ENCODE data around the gene FPGS.
"Not testable (repeated sequence)": the region's sequence is repeated elsewhere in the genome, so short reads cannot be mapped to it uniquely, and the experiment has no call there.

The FPGS gene

DNA sequence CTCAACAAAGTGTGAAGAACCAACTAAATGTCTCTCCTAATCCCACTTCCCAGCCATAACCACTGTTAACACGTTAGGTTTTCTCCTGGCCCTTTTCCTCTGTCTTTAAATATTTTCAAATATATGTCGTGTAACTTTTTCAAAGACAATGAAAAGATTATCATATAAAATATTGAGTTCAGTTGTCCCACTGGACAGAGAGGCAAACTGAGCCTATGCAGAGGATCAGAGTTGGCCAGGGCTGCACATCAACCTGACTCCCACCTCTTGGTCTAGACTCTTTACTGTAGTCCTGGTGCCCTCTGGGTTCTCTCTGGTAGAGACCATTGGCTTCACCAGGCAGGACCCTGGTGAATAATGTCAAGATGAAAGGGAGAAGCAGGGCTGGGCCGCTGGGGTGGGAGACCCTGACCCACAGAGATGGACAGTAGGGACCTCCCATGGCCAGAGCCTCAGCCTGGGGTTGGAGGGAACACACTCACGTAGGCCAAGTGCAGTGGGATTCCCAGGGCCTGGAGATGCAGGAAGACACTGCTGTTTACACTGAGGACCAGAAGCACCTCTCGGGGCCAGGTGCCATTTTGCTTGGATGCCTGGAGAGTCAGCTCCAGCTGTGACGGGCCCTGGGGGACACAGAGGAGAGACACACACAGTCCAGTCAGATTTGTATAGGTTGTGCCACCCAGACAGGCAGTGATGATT is 26.7 kb downstream of the FPGS start:
- TF ChIP-seq, protein P1, sequence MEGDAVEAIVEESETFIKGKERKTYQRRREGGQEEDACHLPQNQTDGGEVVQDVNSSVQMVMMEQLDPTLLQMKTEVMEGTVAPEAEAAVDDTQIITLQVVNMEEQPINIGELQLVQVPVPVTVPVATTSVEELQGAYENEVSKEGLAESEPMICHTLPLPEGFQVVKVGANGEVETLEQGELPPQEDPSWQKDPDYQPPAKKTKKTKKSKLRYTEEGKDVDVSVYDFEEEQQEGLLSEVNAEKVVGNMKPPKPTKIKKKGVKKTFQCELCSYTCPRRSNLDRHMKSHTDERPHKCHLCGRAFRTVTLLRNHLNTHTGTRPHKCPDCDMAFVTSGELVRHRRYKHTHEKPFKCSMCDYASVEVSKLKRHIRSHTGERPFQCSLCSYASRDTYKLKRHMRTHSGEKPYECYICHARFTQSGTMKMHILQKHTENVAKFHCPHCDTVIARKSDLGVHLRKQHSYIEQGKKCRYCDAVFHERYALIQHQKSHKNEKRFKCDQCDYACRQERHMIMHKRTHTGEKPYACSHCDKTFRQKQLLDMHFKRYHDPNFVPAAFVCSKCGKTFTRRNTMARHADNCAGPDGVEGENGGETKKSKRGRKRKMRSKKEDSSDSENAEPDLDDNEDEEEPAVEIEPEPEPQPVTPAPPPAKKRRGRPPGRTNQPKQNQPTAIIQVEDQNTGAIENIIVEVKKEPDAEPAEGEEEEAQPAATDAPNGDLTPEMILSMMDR (IDR thresholded peaks at IDR 0.05; ENCODE audit: extremely low read depth, insufficient read depth, missing control alignments) = no peak
- in situ Hi-C loops (cut with MboI; ENCODE audit: low pct_unique_long_range_greater_than_20kb, low sequenced_read_pairs, unreplicated experiment) = no loop called here
- DNase-seq (ENCODE audit: low spot score) = no peak

DNA sequence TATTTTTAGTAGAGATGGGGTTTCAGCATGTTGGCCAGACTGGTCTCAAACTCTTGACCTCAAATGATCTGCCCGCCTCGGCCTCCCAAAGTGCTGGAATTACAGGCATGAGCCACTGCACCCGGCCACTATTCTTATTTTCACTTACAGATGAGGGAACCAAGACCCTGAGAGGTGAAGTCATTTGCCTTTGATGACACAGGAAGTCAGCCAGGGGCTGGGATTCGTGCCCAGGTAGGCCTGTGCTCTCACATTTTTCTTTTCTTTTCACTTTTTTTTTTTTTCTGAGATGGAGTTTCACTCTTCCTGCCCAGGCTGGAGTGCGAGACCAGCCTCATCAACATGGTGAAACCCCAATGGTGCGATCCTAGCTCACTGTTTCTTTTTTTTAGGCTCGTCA is 29.6 kb downstream of the FPGS start:
- TF ChIP-seq, protein P1 (IDR thresholded peaks at IDR 0.05; ENCODE audit: extremely low read depth, insufficient read depth, missing control alignments) = no peak
- DNase-seq (ENCODE audit: low spot score) = no peak
- in situ Hi-C loops (cut with MboI; ENCODE audit: low pct_unique_long_range_greater_than_20kb, low sequenced_read_pairs, unreplicated experiment) = no loop called here

DNA sequence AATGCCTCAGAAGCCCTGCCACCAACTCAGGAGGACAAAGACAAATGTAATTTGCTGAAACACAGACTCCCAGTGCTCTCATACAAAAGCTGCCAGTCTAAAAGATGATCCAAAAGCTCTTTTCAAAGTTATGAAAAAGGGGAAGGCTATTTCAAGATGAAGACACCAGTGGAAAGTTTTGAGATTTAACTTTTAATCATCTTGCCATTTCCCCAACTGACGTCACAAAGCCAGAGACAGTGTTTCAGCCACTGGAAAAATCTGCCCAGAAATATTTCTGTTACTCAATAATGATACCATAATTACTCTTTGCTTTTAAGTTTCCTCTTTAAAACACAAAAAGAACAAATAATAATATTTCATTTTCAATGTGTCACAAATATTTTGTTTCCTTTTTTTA is 30.9 kb downstream of the FPGS start:
- DNase-seq (ENCODE audit: low spot score) = no peak
- TF ChIP-seq, protein P1 (IDR thresholded peaks at IDR 0.05; ENCODE audit: extremely low read depth, insufficient read depth, missing control alignments) = no peak
- in situ Hi-C loops (cut with MboI; ENCODE audit: low pct_unique_long_range_greater_than_20kb, low sequenced_read_pairs, unreplicated experiment) = no loop called here

- TF ChIP-seq, protein P1 (IDR thresholded peaks at IDR 0.05; ENCODE audit: extremely low read depth, insufficient read depth, missing control alignments) = no peak
- in situ Hi-C loops (cut with MboI; ENCODE audit: low pct_unique_long_range_greater_than_20kb, low sequenced_read_pairs, unreplicated experiment) = no loop called here
- no peak for DNase-seq (ENCODE audit: low spot score)
Measured at GRCh38 chr9:127835991-127836516, 33.4 kb downstream of the FPGS start.

- in situ Hi-C loops (cut with MboI; ENCODE audit: low pct_unique_long_range_greater_than_20kb, low sequenced_read_pairs, unreplicated experiment); DNase-seq (ENCODE audit: low spot score): not testable (repeated sequence)
Measured at GRCh38 chr9:127836561-127836960, 33.9 kb downstream of the FPGS start.

- TF ChIP-seq, protein P1 (IDR thresholded peaks at IDR 0.05; ENCODE audit: extremely low read depth, insufficient read depth, missing control alignments) = no peak
- in situ Hi-C loops (cut with MboI; ENCODE audit: low pct_unique_long_range_greater_than_20kb, low sequenced_read_pairs, unreplicated experiment) = no loop called here
- DNase-seq (ENCODE audit: low spot score) = no peak
Measured at GRCh38 chr9:127837346-127837745, 34.7 kb downstream of the FPGS start.

DNA sequence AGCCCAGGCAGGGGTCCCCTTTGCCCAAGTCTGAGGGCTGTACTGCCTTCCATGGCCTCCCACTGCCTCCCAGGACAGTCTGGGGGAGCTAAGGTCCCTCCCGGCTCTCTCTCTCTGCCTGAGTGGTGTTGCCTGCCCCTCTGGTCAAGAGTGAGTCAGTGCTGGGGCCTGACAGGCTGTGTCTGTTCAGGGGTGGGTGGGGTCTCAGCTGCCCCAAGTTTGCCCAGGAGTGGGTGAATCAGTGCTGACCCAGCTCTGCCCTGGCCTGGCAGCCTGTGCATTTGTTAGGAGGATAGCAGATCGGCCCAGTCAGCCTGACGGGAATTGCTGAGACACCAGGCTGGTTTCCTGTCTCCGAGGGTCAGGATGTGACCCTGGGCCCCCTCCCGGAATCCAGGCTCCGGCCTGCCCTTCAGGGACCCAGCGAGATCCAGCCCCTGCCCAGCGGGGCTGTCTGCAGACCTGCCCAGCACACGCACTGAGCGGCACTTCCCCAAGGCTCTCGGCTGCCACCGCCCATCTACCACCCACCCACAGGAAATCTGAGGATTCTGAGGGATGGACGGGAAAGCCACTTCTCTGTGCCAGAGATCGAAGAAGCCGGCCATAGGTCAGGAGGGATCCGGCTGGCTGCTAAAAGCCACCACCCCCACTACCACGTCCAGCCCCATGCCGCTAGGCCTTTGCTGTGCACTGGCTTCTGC is 35.8 kb downstream of the FPGS start:
- no peak for DNase-seq (ENCODE audit: low spot score)
- in situ Hi-C loops (cut with MboI; ENCODE audit: low pct_unique_long_range_greater_than_20kb, low sequenced_read_pairs, unreplicated experiment) = no loop called here
- TF ChIP-seq, protein P1 (IDR thresholded peaks at IDR 0.05; ENCODE audit: extremely low read depth, insufficient read depth, missing control alignments) = no peak

All from GM13977 (cell line).